ENCODE data around the gene RTP1. TPM values are rescaled to one million over a fixed set of nuclear protein-coding genes. Genes with fewer than 3 reads are reported as not detected.

Gene RTP1
- total and polyA plus RNA-seq, 2 experiments from 2014 or later = 4.4 to 6.3 TPM

DNA sequence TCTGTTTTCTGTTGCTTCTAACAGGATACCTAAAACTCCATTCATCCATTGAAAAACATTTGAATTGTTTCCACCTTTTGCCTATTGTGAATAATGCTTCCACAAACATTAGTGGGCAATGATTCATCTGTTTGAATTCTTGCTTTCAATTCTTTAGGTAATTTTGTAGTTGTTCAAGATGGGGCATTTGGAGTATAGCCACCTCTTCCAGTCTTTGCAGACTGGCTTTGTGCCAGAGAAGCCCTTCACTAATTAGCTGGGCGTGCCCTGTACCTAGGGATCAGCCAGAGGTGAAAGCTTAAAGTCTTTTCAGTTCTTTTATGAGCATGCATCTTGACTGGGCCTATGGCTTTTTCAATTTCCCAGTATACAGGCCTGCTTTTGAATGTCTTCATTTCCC lies 10.9 kb downstream of the RTP1 start:
- no peak overlapping the region for H3K4me2 ChIP-seq
- no peaks in the 10 kb centered on the region; the same call in 1 of the 2 replicates for H3K36me3 ChIP-seq (ENCODE audit: insufficient read depth)
- Mint-ChIP-seq H3K4me1 (peaks cover 16% of the 10 kb centered on the region), H3K27ac (no peak overlapping the region), H3K9me3 (peaks cover 25% of the 10 kb centered on the region), H3K27me3 (ENCODE audit: insufficient read depth, low read depth, poor library complexity) (peaks cover 5% of the 10 kb centered on the region), H3K4me3 (no peak overlapping the region), H3K36me3 (ENCODE audit: low read depth) (peaks cover 28% of the 10 kb centered on the region)
- H4K20me1 ChIP-seq (replicated peaks; ENCODE audit: insufficient read depth) = no peaks in the 10 kb centered on the region
- no peak overlapping the region for H2AFZ ChIP-seq
- no peak for DNase-seq (ENCODE audit: low spot score)
- TF ChIP-seq ZNF114 (CRISPR knock-in tag; IDR thresholded peaks at IDR 0.05) (no peak), ETS1 (IDR thresholded peaks at IDR 0.05) (no peak), CREB1 (CRISPR knock-in tag; IDR thresholded peaks at IDR 0.05; ENCODE audit: low read depth) (no peak), EZH2 (IDR thresholded peaks at IDR 0.05; ENCODE audit: low read depth, unreplicated experiment) (no peak), ZNF331 (CRISPR knock-in tag; IDR thresholded peaks at IDR 0.05; ENCODE audit: low read depth) (no peak), CTCF (conservative IDR thresholded peaks at IDR 0.05; ENCODE audit: low read depth in 2 of 2) (no peak), JUNB (IDR thresholded peaks at IDR 0.05; ENCODE audit: unreplicated experiment) (no peak), POLR2AphosphoS5 (IDR thresholded peaks at IDR 0.05; ENCODE audit: low read depth) (no peak), EZH2phosphoT487 (IDR thresholded peaks at IDR 0.05; ENCODE audit: unreplicated experiment) (no peak), NANOG (IDR thresholded peaks at IDR 0.05; ENCODE audit: borderline replicate concordance) (no peak), STAT1 (IDR thresholded peaks at IDR 0.05; ENCODE audit: unreplicated experiment) (no peak)
- TF ChIP-seq, protein P1, sequence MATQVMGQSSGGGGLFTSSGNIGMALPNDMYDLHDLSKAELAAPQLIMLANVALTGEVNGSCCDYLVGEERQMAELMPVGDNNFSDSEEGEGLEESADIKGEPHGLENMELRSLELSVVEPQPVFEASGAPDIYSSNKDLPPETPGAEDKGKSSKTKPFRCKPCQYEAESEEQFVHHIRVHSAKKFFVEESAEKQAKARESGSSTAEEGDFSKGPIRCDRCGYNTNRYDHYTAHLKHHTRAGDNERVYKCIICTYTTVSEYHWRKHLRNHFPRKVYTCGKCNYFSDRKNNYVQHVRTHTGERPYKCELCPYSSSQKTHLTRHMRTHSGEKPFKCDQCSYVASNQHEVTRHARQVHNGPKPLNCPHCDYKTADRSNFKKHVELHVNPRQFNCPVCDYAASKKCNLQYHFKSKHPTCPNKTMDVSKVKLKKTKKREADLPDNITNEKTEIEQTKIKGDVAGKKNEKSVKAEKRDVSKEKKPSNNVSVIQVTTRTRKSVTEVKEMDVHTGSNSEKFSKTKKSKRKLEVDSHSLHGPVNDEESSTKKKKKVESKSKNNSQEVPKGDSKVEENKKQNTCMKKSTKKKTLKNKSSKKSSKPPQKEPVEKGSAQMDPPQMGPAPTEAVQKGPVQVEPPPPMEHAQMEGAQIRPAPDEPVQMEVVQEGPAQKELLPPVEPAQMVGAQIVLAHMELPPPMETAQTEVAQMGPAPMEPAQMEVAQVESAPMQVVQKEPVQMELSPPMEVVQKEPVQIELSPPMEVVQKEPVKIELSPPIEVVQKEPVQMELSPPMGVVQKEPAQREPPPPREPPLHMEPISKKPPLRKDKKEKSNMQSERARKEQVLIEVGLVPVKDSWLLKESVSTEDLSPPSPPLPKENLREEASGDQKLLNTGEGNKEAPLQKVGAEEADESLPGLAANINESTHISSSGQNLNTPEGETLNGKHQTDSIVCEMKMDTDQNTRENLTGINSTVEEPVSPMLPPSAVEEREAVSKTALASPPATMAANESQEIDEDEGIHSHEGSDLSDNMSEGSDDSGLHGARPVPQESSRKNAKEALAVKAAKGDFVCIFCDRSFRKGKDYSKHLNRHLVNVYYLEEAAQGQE (IDR thresholded peaks at IDR 0.05; ENCODE audit: unreplicated experiment) = no peak
- TF ChIP-seq, protein P2, sequence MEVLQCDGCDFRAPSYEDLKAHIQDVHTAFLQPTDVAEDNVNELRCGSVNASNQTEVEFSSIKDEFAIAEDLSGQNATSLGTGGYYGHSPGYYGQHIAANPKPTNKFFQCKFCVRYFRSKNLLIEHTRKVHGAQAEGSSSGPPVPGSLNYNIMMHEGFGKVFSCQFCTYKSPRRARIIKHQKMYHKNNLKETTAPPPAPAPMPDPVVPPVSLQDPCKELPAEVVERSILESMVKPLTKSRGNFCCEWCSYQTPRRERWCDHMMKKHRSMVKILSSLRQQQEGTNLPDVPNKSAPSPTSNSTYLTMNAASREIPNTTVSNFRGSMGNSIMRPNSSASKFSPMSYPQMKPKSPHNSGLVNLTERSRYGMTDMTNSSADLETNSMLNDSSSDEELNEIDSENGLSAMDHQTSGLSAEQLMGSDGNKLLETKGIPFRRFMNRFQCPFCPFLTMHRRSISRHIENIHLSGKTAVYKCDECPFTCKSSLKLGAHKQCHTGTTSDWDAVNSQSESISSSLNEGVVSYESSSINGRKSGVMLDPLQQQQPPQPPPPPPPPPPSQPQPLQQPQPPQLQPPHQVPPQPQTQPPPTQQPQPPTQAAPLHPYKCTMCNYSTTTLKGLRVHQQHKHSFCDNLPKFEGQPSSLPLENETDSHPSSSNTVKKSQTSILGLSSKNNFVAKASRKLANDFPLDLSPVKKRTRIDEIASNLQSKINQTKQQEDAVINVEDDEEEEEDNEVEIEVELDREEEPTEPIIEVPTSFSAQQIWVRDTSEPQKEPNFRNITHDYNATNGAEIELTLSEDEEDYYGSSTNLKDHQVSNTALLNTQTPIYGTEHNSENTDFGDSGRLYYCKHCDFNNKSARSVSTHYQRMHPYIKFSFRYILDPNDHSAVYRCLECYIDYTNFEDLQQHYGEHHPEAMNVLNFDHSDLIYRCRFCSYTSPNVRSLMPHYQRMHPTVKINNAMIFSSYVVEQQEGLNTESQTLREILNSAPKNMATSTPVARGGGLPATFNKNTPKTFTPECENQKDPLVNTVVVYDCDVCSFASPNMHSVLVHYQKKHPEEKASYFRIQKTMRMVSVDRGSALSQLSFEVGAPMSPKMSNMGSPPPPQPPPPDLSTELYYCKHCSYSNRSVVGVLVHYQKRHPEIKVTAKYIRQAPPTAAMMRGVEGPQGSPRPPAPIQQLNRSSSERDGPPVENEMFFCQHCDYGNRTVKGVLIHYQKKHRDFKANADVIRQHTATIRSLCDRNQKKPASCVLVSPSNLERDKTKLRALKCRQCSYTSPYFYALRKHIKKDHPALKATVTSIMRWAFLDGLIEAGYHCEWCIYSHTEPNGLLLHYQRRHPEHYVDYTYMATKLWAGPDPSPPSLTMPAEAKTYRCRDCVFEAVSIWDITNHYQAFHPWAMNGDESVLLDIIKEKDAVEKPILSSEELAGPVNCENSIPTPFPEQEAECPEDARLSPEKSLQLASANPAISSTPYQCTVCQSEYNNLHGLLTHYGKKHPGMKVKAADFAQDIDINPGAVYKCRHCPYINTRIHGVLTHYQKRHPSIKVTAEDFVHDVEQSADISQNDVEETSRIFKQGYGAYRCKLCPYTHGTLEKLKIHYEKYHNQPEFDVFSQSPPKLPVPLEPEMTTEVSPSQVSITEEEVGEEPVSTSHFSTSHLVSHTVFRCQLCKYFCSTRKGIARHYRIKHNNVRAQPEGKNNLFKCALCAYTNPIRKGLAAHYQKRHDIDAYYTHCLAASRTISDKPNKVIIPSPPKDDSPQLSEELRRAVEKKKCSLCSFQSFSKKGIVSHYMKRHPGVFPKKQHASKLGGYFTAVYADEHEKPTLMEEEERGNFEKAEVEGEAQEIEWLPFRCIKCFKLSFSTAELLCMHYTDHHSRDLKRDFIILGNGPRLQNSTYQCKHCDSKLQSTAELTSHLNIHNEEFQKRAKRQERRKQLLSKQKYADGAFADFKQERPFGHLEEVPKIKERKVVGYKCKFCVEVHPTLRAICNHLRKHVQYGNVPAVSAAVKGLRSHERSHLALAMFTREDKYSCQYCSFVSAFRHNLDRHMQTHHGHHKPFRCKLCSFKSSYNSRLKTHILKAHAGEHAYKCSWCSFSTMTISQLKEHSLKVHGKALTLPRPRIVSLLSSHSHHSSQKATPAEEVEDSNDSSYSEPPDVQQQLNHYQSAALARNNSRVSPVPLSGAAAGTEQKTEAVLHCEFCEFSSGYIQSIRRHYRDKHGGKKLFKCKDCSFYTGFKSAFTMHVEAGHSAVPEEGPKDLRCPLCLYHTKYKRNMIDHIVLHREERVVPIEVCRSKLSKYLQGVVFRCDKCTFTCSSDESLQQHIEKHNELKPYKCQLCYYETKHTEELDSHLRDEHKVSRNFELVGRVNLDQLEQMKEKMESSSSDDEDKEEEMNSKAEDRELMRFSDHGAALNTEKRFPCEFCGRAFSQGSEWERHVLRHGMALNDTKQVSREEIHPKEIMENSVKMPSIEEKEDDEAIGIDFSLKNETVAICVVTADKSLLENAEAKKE (CRISPR knock-in tag; IDR thresholded peaks at IDR 0.05) = no peak
- no peaks in the 10 kb centered on the region for H3K27me3 ChIP-seq (ENCODE audit: insufficient read depth)
- peaks cover 18% of the 10 kb centered on the region for H3K4me1 ChIP-seq (ENCODE audit: insufficient read depth)
- H3K27ac ChIP-seq (ENCODE audit: low read depth) = no peak overlapping the region
- no peak for ATAC-seq
- no peak overlapping the region for H3K4me3 ChIP-seq
- peaks cover 19% of the 10 kb centered on the region for H3K9me2 ChIP-seq (ENCODE audit: insufficient read depth)
- no peaks in the 10 kb centered on the region for H3K79me2 ChIP-seq (replicated peaks; ENCODE audit: insufficient read depth)
- no peaks in the 10 kb centered on the region for H3F3A ChIP-seq (replicated peaks; ENCODE audit: low read depth)
